ENCODE results near the gene IFITM2.

GRCh38 chr11:294780-295179 is 12.8 kb upstream of the IFITM2 start:
- no peak for TF ChIP-seq POLR2AphosphoS5 (IDR thresholded peaks at IDR 0.05; ENCODE audit: insufficient read depth in 1 of 2, low read depth in 1 of 2)
- TF ChIP-seq CTCF (IDR thresholded peaks at IDR 0.05), result no peak
